Measurements from ENCODE around the gene PRDX5. TPM values are rescaled to one million over a fixed set of nuclear protein-coding genes. Genes with fewer than 3 reads are reported as not detected.
A peak's percentile ranks its signal among the peaks of the same experiment; 100 is the strongest.

The PRDX5 gene
- total and polyA plus RNA-seq, 10 of the 15 experiments (the other 5 are each of a cell fraction or from before 2014, with no cell fraction given): 95.7 to 406 (median 240) TPM

DNA sequence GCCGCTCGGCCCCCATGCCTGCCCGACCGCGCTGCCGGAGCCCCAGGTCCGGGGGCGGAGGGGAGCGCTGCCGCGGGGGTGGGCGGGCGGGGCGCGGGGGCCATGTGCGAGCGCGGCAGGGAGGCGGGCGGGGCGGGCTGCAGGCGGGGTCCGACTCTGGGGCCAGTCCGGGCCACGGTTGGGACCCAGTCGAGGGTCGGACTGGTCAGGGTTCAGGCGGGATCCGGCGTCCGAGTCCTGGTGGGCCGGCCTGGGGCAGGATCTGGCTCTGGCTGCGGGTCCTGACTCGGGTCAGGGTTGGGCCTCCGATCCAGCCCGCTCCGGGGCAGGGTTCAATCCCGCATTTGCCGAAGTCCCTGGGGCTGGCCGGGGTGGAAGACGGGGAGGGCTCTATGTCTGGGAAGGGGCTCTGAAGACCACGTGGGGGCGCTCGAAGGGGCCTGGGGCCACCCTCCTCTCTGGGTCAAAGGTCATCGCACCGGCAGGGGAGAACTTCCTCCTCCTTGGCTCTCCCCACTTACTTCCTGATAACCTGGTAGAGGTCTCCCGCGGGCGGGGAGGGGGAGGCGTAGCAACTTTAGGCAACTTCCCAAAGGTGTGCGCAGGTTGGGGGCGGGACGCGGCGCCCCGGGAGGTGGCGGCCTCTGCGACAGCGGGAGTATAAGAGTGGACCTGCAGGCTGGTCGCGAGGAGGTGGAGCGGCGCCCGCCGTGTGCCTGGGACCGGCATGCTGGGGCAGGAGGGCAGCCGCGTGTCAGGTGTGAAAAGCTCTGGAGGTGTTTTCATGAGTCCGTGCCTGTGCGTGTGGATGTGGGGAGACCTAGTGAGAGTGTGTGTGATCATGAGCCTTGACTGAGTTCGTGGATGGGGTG is 12.0 kb upstream of the PRDX5 start (continued):
- TF ChIP-seq POLR2A (IDR thresholded peaks at IDR 0.05; ENCODE audit: low read depth, low read length) (peak; percentile 82), MXI1 (IDR thresholded peaks at IDR 0.05; ENCODE audit: low read depth, low read length) (0 out of 2 replicates have a peak, but pooled peaks have one; percentile 45), HDGF (IDR thresholded peaks at IDR 0.05) (peak; percentile 76; the same call in 1 of the 2 replicates), POLR2AphosphoS5 (IDR thresholded peaks at IDR 0.05; ENCODE audit: low read length) (0 out of 2 replicates have a peak, but pooled peaks have one; percentile 30), NKRF (conservative IDR thresholded peaks at IDR 0.05) (peak; percentile 59; the same call in 1 of the 2 replicates), PAX5 (IDR thresholded peaks at IDR 0.05; ENCODE audit: borderline replicate concordance, low read depth, low read length) (0 out of 2 replicates have a peak, but pooled peaks have one; percentile 17), FOXK2 (IDR thresholded peaks at IDR 0.05) (no peak), TCF3 (IDR thresholded peaks at IDR 0.05; ENCODE audit: borderline replicate concordance, insufficient read depth, low read depth, low read length) (0 out of 2 replicates have a peak, but pooled peaks have one; percentile 15), TAF1 (IDR thresholded peaks at IDR 0.05; ENCODE audit: borderline replicate concordance, low read depth, low read length) (0 out of 2 replicates have a peak, but pooled peaks have one; percentile 13), ZZZ3 (IDR thresholded peaks at IDR 0.05; ENCODE audit: control insufficient read depth, insufficient read length, low read depth) (no peak), HCFC1 (IDR thresholded peaks at IDR 0.05; ENCODE audit: low read length) (peak; percentile 27; the same call in 1 of the 2 replicates), ASH2L (IDR thresholded peaks at IDR 0.05; ENCODE audit: borderline replicate concordance, low read depth) (peak; percentile 74; the same call in 1 of the 2 replicates), NBN (IDR thresholded peaks at IDR 0.05) (peak; percentile 47; the same call in 1 of the 2 replicates)
- TF ChIP-seq, protein P1, sequence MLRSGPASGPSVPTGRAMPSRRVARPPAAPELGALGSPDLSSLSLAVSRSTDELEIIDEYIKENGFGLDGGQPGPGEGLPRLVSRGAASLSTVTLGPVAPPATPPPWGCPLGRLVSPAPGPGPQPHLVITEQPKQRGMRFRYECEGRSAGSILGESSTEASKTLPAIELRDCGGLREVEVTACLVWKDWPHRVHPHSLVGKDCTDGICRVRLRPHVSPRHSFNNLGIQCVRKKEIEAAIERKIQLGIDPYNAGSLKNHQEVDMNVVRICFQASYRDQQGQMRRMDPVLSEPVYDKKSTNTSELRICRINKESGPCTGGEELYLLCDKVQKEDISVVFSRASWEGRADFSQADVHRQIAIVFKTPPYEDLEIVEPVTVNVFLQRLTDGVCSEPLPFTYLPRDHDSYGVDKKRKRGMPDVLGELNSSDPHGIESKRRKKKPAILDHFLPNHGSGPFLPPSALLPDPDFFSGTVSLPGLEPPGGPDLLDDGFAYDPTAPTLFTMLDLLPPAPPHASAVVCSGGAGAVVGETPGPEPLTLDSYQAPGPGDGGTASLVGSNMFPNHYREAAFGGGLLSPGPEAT (IDR thresholded peaks at IDR 0.05; ENCODE audit: low read depth): 0 out of 2 replicates have a peak, but pooled peaks have one; percentile 25

All from GM12878 (cell line).